ENCODE results near the gene ZSWIM5.
"Not testable (repeated sequence)": the region's sequence is repeated elsewhere in the genome, so short reads cannot be mapped to it uniquely, and the experiment has no call there.

GRCh38 chr1:45132719-45133118 lies 73.7 kb downstream of the ZSWIM5 start:
- TF ChIP-seq EZH2 (IDR thresholded peaks at IDR 0.05; ENCODE audit: insufficient read depth, low read length); CTCF (IDR thresholded peaks at IDR 0.05; ENCODE audit: insufficient read depth, low read depth, low read length): not testable (repeated sequence)

Measured in astrocyte (in vitro differentiated cells and primary cell).